NCI-H2196 treated with DMSO at 0.1 percent for 48 hours (cell line): ENCODE data around the gene PIP4K2A.
A peak's percentile ranks its signal among the peaks of the same experiment; 100 is the strongest.
"Not testable (repeated sequence)": the region's sequence is repeated elsewhere in the genome, so short reads cannot be mapped to it uniquely, and the experiment has no call there.

Source experiments
- DNase-seq: peaks from one replicate; lab custom pipeline; 2025; ENCODE audit not compliant: unreplicated experiment; lab: John Stamatoyannopoulos, UW

Gene PIP4K2A

DNA sequence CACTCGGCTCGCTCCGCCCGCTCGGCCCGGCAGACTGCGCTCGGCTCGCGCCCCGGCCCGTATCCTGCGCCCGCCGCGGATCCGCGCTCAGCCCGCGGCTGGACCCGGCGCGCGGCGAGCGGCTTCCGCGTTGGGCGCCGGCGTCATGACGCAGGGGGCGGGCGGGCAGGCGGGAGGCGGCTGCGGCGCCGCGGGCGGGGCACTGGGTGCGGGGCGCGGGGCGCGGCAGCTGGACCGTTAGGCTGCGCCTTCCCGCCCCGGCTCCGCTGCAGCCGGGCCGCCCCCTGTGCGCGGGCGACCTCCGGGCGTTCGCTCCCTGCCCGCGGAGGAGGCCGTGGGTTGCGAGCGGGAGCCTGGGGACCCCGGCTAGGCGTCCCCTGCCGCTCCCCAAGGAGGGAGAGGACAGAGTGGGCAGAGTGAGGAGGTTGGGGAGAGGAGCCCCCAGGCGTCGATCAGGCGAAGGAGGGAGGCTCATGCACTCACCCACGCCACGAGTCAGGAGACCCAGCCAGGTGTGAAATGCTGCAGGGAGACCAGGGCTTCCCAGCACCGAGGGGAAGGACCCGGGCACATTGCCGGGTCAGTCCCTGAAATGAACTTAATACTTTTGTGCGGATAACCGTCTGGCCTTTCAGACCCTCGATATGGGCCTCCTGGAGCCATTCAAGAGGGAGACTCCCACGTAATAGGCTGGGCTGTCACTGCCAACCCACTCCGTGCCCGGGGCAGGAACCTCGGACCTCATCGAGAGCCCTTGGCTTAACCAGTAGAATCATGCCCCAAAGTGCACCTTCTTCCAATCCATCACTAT is at the start of gene PIP4K2A:
PIP4K2A (minus strand) TSS at position 100 of the 811 bp plus-strand sequence. CDS start 252 bp downstream, outside the sequence.
- peak; percentile 1 for DNase-seq

DNA sequence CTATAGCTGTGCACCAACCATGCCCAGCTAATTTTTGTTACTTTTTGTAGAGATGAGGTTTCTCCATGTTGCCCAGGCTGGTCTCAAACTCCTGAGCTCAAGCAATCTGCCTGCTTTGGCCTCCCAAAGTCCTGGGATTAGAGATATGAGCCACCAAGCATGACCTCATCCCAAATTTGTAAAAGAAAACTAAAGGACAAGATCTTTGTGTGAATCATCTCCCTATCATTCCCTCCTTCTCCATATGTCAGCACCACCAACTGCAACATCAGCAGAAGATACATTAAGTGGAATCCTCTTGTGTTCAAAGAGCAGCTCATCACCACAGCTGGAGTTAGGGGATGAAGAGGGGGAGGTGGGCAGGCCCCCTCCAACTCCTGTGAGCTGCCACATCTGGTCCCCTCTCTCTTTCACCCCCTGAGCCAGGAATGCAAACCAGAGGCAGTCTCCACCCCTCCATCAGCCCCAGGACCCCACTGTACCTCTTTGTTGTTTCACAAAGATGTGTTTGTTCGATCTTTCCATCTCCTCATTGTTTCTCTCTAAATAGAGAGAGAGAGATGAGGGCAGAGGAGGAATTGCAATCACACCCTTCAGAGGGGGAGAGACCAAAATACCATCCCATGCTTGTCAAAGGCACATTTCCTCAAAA is 47.3 kb upstream of the PIP4K2A start:
- DNase-seq: no peak

DNA sequence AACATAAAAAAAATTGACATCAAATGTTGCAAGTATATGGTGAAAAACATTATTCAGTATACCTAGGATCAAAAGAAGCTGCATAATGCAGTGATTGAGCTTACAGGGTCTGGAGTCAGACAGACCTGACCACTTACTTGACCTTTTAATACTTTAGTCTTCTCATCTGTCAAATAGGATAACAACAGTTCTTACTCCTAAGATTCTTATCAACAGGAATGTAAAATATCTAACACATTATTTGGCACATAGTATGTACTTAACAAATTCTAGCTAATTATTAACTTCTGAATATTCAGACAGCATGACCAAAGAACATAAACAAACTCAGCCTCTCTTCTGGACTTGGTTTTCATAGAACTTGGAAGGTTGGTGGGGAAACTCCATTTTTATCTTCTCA is 45.6 kb upstream of the PIP4K2A start:
- no peak for DNase-seq

DNA sequence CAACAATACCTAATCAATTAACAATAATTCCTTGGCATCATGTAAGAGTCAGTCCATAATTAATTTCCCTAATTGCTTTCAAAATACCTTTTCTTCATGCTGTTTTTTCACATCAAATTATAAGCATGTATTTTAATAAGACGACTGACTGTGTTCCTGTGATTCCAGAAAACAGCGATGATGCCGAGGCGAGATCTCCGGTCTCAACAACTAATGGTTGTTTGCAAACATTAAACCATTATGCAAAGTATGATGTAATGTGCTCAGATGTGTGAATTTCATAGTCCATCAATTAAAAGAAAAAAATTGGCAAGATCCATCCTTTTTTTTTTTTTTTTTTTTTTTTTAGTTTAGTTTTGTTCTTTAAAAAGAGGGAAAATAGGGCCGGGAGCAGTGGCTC is 44.5 kb upstream of the PIP4K2A start:
- no peak for DNase-seq

DNA sequence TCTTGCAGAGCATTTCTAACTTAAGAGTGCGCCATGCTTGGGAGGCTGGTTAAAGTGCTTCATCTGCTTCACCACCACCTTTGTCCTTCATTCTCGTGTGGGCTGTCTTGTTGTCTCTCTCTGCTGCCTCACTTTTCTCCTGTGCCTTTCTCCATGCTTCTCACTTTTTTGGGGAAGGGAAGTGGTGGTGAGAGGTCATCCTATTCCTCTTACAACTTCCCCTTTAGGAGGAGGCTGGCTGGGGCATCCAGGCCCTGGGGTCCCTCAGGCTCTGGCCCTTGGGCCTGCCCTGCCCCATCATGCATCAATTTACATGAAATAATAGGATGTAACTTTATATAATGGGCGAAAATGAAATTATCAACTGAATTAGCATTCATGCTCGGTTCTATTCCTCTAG is 39.9 kb upstream of the PIP4K2A start:
- no peak for DNase-seq

DNA sequence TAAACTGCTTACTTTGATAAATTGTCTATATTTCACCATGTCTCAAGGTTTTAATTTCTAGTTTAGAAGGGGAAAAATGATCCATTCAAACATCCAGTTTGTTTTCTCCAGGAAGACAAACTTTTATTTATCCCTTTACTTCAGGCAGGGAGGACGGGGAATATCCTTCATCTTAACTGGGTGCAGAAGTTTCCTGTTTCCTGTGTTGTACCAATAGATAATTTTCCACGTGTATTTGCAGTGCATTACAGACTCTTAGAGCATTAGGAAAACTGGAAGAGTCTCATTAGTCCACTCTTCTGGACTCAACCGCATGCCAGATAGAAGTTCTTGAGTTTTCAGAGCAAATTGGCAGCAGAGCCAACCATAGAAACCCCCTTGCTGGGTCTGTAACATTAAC is 39.4 kb upstream of the PIP4K2A start:
- no peak for DNase-seq

DNA sequence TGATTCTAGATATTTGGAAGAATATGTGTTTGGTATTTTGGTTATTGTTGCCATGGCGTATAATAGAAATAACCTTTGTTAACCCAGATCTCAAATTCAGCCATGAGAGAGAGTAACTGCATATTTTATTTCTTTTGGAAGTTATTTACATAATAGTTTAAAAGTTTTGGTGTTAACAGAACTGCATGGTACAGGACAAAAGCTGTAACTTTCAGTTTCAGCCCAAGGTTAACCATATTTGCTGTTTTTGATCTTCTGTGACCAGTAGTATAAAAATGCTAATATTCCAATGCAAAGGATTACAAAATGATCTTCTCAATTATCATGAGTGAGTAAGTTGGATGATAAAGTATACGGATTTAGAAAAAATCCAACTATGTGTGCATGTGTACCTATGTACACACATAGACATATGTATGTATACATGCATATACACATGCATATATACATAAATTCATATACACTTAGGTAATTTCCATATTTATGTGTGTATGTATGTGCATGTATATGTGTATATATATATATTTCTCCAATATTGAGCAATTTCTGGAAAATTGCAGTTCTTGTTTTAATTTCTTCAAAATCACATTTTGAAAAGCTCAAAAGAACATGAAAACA is 38.0 kb upstream of the PIP4K2A start:
- no peak for DNase-seq

DNA sequence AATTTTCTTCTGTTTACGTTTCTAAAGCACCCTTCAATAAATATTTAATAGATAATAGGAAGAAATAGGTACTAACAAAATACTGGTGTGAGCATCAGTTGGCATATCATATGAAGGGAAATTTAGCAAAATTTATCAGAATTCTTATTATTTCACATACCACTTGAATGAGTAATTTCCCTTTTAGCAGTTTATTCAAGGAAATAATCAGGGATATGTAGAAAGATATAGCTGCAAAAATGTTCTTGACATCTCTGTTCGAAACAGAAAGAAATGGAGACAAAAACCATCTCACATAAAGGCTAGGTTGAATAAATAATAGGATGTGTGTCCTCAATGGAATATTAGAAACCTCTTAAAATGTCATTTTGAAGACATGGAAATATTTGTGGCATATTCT is 35.8 kb upstream of the PIP4K2A start:
- DNase-seq: no peak

DNA sequence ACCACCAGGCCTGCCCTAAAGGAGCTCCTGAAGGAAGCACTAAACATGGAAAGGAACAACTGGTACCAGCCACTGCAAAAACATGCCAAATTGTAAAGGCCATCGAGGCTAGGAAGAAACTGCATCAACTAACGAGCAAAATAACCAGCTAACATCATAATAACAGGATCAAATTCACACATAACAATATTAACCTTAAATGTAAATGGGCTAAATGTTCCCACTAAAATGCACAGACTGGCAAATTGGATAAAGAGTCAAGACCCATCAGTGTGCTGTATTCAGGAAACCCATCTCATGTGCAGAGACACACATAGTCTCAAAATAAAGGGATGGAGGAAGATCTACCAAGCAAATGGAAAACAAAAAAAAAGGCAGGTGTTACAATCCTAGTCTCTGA is 30.5 kb upstream of the PIP4K2A start:
- not testable (repeated sequence) for DNase-seq

DNA sequence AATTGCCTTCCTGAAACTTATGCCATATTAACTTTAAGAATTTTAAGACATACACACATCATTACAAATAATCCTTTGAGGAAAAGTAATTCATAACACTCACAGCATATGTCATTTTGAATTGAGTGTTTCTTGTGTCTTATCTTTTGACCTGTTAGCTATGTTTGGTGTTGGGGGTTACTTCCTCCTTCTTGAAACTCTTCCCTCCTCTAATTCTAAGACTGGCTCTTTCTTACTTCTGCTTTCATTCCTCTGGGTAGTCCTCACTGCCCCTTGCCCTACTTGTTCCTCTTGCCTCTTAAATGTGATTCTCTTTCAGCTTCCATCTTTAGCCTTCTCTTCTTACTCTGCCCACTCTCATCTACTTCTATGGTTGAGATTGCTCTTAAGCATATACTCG is 28.3 kb upstream of the PIP4K2A start:
- no peak for DNase-seq

DNA sequence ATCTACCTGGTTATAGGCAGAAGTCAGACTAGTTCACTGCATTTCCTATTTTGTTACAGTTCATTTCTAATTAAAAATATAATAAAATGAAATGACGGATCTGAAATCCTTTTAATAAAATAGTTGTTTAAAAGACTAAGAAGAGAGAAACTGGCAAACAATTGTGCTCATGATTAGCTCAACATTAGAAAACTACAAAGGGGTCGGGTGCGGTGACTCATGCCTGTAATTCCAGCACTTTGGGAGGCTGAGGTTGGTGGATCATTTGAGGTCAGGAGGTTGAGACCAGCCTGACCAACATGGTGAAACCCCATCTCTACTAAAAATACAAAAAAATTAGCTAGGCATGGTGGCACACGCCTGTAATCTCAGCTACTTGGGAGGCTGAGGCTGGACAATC is 27.3 kb upstream of the PIP4K2A start:
- DNase-seq: not testable (repeated sequence)

DNA sequence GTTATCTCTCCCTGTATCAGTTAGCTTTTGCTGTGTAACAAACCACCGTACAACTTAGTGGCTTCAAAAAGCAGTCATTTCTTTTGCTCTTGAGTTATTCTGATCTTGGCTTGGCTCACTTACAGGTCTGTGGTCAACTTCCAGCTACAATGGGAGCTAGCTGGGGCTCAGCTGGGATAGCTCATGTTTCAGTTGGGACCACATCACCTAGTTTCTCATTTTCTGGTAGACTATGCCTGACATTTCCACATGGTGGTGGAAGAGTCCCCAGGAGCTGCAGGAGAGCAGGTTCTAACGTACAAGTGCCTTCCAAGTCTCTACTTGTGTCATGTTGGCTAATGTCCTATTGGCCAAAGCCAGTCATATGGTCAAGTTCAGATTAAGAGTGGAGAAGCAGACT is 25.8 kb upstream of the PIP4K2A start:
- DNase-seq: no peak

DNA sequence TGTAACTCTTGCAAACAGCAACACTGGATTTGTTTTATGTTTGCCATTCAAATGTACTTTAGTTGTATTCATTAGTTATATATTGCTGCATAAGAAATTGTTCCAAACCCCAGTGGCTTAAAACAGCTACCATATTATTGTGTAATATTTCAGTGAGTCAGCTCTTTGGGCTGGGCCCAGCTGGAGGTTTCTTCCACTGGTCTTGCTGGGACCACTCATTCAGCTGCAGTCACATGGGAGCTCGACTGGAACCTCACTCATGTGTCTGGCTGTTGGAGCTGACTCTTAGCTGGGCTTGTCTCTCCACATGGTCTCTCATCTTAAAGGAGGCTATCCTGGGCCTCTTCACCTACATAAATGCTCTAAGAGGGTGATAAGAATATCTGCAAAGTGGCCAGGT is 23.2 kb upstream of the PIP4K2A start:
- no peak for DNase-seq

DNA sequence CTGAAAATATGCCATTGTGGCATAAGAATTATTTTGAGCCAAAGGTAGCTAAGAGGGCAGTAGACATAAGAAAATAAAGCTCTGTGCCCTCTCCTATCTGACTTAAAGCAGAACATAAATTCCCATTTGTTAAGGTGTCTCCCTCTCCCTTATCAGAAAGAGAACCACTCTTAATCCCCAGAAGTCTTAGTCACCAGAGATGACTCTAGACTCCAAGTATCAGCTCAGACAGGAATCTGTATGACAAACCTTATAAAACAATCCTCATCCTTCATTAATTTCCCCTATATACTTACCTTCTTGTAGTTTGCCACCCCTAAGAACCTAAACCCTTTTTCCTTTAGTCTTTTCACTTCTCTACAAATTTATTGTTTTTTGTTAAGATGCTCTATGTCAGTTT is 21.8 kb upstream of the PIP4K2A start:
- DNase-seq: no peak

DNA sequence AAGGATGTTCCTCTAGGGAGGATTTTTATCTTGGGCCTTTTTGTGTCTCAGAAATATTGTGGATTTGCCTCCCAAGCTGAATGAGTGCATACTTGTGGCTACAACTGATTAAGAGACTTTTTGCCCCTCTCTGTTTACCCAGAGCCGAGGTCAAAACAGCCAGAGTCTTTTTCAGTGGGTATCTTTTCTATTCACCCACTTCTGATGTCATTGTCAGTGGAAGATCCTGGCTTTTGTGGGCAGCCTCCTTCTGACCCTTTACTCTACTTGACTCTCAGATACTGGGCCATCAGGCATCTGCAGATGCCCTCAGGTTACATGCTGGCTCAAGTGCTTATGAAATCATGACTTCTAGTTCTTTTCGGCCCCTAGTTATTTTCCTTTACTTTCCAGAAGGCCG is 19.6 kb upstream of the PIP4K2A start:
- no peak for DNase-seq

DNA sequence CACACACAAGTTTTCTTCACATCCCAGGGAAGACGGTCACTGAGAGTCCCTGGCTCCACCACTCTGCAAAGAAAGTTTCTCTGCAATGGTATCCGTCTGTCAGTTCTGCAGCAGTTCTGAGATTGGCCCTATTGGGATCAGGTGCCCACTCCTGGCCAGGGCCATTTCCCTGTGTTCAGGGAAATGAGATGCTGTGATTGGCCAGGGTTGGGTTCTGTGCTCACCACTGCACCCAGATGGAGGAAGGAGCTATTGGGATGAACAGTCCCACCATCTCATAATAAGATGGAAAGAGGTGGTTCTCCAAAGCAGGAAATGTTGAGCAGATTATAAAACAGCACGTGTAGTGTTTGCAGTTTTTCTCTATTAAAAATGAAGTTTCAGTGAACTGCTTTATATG is 13.3 kb upstream of the PIP4K2A start:
- DNase-seq: no peak

DNA sequence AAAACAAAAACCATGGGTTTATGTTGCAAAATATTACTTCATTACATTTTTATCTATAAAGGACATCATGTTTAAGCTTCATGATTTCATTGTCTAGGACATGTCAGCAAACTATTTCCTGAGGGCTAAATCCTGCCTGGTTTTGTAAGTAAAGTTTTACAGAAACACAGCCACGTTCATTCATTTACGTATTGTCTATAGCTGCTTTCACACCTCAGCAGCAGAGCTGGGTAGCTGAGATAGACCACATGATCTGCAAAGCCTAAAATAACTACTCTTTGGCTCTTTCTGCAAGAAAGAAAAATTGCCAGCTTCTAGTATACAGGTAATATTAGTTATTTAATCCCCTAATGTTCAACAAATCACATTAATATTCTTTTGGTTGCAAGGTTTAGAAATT is 12.7 kb upstream of the PIP4K2A start:
- DNase-seq: no peak

DNA sequence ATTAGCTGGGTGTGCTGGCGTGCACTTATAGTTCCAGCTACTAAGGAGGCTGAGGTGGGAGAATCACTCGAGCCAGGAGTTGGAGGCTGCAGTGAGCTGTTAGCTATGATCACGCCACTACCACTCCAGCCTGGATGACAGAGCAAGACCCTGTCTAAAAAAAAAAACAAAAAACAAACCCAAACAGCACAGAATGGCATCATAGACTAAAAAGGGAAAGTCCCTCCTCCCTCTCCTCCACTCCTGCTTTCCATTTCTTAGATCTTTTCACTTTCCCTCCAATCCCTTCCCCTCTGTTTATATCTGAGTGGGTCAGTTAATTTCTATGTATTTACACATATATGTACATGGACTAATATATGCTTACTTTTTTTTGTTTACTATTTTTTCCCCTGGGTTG is 10.4 kb upstream of the PIP4K2A start:
- DNase-seq: no peak

DNA sequence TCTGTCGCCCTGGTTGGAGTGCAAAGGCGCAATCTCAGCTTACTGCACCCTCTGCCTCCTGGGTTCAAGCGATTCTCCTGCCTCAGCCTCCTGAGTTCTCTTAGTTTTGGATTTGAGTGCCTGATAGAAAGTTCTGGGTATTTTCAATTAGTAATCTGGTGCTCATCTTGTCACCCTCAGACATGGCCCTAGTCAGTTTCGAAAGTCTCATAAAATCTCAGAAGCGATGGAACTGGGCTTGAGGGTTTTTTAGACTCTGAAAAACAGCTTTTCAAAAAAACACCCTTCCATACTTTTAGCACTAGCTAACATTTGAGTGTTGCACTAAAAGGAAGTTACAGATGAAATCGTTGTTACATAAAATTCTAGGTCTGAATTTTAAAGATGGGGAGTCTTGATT is 9.4 kb upstream of the PIP4K2A start:
- no peak for DNase-seq

DNA sequence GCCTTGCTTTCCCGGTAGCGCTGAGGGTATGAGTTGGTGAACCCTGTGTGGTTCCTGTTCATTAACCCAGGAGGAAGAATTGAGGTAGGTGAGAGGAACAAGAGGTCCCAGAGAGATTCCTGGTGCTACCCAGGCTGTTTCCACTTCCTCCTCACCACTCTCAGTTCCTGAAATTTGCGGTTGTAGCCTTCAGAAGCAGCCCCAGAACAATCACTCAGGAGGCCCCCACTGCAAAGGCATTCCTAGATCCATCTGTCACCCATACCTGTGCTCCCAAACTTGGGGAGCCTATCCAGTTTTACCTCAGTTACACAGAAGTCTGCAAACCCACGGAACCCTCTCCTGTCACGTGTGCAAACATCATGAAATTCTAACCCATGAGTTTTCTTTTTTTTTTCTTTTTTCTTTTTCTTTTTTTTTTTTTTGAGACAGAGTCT is 9.0 kb upstream of the PIP4K2A start:
- no peak for DNase-seq

DNA sequence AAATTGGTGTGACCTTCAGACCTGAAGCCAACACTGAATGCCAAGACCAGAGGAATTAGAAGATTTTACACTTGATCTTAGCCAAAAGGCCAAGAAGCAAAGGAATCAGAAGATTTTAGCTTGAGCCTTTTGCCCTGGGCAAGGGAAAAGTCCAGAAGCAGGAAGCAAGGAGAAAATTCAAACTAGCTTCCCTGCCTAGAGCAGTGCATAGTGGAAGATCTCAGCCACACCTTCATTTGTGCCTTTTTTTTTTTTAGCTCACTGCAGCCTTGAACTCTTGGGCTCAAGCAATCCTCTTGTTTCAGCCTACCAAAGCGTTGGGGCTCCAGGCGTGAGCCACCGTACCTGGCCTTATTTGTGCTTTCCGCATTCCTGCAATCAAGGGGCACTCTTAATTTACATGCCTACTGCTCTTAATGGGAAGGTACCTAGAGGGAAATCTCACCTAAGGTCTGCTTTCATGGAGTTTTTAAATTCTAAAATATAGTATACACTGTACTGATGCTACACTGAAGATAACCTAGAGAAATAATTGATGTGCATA is 8.3 kb upstream of the PIP4K2A start:
- no peak for DNase-seq

DNA sequence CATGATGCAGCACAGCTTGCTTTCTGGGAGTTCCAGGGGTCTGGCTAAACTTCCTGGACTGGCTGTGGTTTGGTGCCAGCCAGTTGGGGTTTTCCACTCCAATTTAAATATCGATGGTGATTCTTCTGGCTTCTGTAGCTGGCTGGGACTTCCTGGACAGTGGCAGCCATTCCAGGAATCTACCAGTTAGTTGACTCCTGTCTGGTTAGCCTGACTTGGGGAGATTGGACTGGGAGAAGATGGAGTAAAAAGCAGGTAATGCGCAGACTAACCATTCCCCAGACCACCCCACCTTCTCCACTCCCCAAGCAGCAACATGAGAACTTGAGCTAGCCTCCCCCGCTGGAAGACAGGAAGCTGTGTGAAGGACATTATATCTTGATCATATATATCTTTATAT is 6.3 kb upstream of the PIP4K2A start:
- DNase-seq: no peak
